Measurements from ENCODE around the gene RSPH1.
"Not testable (repeated sequence)": the region's sequence is repeated elsewhere in the genome, so short reads cannot be mapped to it uniquely, and the experiment has no call there.

RSPH1 gene

DNA sequence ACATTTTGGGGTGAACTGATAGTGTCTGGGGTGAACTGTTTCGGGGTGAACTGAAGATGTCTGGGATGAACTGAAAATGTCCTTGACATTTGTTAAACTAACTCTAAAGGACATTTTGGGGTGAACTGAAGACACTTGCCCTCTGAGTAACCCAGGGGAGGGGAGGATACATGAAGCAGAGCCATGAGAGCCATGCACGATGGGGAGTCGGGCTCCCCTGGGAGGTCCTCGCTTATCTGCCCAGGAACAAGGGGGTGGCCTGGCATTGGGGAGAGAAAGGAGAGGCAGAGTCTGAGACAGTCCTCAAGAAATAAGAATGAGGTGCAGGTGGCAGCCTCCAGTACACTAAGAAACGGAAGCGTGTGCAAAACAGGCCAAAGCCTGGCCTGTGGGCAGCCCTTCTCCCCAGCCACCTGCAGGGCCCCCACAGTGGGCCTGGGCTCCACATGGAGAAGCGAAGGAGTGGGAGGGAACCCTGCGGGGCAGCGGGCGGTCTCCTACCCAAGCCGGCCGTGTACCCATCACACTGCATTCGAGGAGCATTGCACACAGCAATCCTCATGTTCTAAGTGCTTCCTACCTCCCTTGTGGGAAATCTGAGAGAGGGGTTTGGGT, 24.2 kb downstream of the RSPH1 start:
- CTCF ChIA-PET: no interaction called here
- TF ChIP-seq, protein P1, sequence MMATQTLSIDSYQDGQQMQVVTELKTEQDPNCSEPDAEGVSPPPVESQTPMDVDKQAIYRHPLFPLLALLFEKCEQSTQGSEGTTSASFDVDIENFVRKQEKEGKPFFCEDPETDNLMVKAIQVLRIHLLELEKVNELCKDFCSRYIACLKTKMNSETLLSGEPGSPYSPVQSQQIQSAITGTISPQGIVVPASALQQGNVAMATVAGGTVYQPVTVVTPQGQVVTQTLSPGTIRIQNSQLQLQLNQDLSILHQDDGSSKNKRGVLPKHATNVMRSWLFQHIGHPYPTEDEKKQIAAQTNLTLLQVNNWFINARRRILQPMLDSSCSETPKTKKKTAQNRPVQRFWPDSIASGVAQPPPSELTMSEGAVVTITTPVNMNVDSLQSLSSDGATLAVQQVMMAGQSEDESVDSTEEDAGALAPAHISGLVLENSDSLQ (IDR thresholded peaks at IDR 0.05): no peak
- TF ChIP-seq FOXA1 (IDR thresholded peaks at IDR 0.05): no peak
- no peak for TF ChIP-seq SP1 (IDR thresholded peaks at IDR 0.05)
- TF ChIP-seq SUZ12 (IDR thresholded peaks at IDR 0.05): no peak
- TF ChIP-seq ELF4 (IDR thresholded peaks at IDR 0.05): no peak
- TF ChIP-seq FOXM1 (IDR thresholded peaks at IDR 0.05; ENCODE audit: borderline replicate concordance): no peak
- TF ChIP-seq HDGF (IDR thresholded peaks at IDR 0.05; ENCODE audit: borderline replicate concordance): no peak
- TF ChIP-seq ARNT (IDR thresholded peaks at IDR 0.05): no peak
- TF ChIP-seq TARDBP (IDR thresholded peaks at IDR 0.05): no peak
- no peak for TF ChIP-seq FOXK2 (IDR thresholded peaks at IDR 0.05)
- TF ChIP-seq L3MBTL2 (conservative IDR thresholded peaks at IDR 0.05): no peak
- TF ChIP-seq NFRKB (IDR thresholded peaks at IDR 0.05): no peak
- no peak for TF ChIP-seq CTBP1 (IDR thresholded peaks at IDR 0.05; ENCODE audit: borderline replicate concordance)
- no peak for TF ChIP-seq BHLHE40 (IDR thresholded peaks at IDR 0.05; ENCODE audit: borderline replicate concordance)
- no peak for TF ChIP-seq LEF1 (IDR thresholded peaks at IDR 0.05; ENCODE audit: borderline replicate concordance)
- TF ChIP-seq ZNF384 (IDR thresholded peaks at IDR 0.05): no peak
- POLR2A ChIA-PET: no interaction called here

DNA sequence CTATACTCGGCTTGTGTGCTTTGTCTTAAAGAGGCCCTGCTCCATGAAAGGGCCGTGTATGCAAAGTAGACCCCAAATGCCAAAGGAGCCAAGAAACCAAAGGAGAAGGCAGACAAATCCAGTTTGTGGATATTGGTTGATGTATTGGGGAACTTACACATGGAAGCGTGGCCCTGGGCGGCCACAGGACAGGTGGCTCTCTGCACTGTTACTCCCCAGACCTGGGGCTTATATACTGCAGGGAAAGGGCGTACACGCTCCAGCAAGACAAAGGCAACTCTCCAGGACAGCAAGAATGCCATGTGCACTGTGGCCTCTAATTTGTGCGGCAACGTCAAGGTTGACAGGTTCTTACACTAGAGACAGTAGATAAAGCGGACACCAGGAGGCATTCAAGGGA, 24.8 kb downstream of the RSPH1 start:
- TF ChIP-seq ZNF384 (IDR thresholded peaks at IDR 0.05) (no peak), FOXA1 (IDR thresholded peaks at IDR 0.05) (no peak), ELF4 (IDR thresholded peaks at IDR 0.05) (no peak), BHLHE40 (IDR thresholded peaks at IDR 0.05; ENCODE audit: borderline replicate concordance) (no peak), SP1 (IDR thresholded peaks at IDR 0.05) (no peak), FOXM1 (IDR thresholded peaks at IDR 0.05; ENCODE audit: borderline replicate concordance) (no peak), HDGF (IDR thresholded peaks at IDR 0.05; ENCODE audit: borderline replicate concordance) (no peak), LEF1 (IDR thresholded peaks at IDR 0.05; ENCODE audit: borderline replicate concordance) (no peak), L3MBTL2 (conservative IDR thresholded peaks at IDR 0.05) (no peak), NFRKB (IDR thresholded peaks at IDR 0.05) (no peak), TARDBP (IDR thresholded peaks at IDR 0.05) (no peak), FOXK2 (IDR thresholded peaks at IDR 0.05) (no peak), ARNT (IDR thresholded peaks at IDR 0.05) (no peak), SUZ12 (IDR thresholded peaks at IDR 0.05) (no peak), CTBP1 (IDR thresholded peaks at IDR 0.05; ENCODE audit: borderline replicate concordance) (no peak)
- TF ChIP-seq, protein P1 (IDR thresholded peaks at IDR 0.05): no peak
- POLR2A ChIA-PET: no interaction called here
- CTCF ChIA-PET: no interaction called here
- DNase-seq (ENCODE audit: extremely low spot score): no peak

More for the DNA sequence above, 24.2 kb downstream of the RSPH1 start:
- no peak for DNase-seq (ENCODE audit: extremely low spot score)

DNA sequence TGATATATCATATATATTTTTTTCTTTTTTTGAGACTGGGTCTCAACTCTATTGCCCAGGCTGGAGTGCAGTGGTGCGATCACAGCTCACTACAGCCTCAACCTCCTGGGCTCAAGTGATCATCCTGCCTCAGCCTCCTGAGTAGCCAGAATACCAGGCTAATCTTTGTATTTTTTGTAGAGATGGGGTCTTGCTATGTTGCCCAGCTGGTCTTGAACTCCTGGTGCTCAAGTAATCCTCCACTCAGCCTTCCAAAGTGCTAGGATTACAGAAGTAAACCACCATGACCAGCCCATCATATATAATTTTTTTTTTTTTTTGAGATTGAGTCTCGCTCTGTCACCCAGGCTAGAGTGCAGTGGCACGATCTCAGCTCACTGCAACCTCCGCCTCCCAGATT, 26.3 kb downstream of the RSPH1 start:
- DNase-seq (ENCODE audit: extremely low spot score); POLR2A ChIA-PET; CTCF ChIA-PET: not testable (repeated sequence)

DNA sequence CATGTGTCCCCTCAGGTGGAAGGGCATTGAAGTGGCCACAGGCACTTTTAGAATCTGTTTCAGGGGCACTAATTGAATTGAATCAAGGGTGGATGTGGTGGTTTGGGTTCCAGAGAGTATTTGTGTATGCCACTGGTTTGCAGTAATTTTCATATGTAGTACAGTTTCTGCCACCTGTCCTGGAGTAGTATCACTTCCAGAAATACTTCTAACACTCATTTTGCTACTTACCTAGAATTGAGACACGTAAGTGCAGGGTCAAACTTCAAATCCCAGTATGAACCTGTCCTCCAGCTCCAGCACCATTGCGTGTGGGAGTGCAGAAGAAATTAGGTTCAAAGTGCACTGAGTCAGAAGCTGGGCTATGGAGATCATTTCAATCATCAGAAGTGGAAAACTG, 26.8 kb downstream of the RSPH1 start:
- no peak for DNase-seq (ENCODE audit: extremely low spot score)
- TF ChIP-seq ARNT (IDR thresholded peaks at IDR 0.05) (no peak), CTBP1 (IDR thresholded peaks at IDR 0.05; ENCODE audit: borderline replicate concordance) (no peak), ELF4 (IDR thresholded peaks at IDR 0.05) (no peak), FOXM1 (IDR thresholded peaks at IDR 0.05; ENCODE audit: borderline replicate concordance) (no peak), FOXK2 (IDR thresholded peaks at IDR 0.05) (no peak), SP1 (IDR thresholded peaks at IDR 0.05) (no peak), NFRKB (IDR thresholded peaks at IDR 0.05) (no peak), LEF1 (IDR thresholded peaks at IDR 0.05; ENCODE audit: borderline replicate concordance) (no peak), L3MBTL2 (conservative IDR thresholded peaks at IDR 0.05) (no peak)
- ChIA-PET POLR2A (no interaction called here), CTCF (no interaction called here)

DNA sequence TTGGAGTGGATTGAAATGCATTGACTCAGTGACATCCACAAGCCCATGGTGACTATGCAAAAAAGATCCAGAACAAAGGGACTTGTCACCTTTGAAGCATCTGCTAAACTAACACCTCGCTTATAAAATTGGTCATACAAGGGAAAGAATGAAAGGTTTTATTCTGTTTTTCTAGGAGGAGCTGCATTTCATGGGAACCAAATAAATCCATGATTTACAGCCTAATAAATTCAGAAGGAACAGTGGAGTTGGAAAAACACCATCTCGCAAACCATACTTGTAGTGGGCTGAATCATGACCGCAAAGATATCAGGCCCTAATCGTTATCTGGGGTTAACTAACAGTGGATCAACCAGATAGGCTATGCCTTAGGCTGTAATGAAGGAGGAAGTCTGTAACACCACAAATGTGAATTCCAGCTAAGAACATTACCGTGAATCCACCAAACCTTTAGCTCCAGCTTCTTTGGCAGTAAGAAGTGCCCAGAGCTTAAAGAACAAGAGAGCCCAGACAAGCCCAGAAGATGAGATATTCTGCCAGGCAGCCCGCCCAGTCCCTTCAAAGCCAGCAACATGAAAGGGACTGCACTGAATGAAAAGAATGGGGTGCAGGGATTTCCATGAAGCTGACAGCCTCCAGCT, 27.4 kb downstream of the RSPH1 start:
- ChIA-PET CTCF (interaction anchor here (1.6 kb wide), 1 partner anchor 114 kb away, joined by 4 read pairs; no protein-coding TSS in a partner anchor), POLR2A (no interaction called here)
- TF ChIP-seq TARDBP (IDR thresholded peaks at IDR 0.05): no peak
- TF ChIP-seq NFRKB (IDR thresholded peaks at IDR 0.05): no peak
- TF ChIP-seq CTBP1 (IDR thresholded peaks at IDR 0.05; ENCODE audit: borderline replicate concordance): no peak
- TF ChIP-seq, protein P1 (IDR thresholded peaks at IDR 0.05): peak; percentile 77
- no peak for TF ChIP-seq SP1 (IDR thresholded peaks at IDR 0.05)
- DNase-seq (ENCODE audit: extremely low spot score): no peak

DNA sequence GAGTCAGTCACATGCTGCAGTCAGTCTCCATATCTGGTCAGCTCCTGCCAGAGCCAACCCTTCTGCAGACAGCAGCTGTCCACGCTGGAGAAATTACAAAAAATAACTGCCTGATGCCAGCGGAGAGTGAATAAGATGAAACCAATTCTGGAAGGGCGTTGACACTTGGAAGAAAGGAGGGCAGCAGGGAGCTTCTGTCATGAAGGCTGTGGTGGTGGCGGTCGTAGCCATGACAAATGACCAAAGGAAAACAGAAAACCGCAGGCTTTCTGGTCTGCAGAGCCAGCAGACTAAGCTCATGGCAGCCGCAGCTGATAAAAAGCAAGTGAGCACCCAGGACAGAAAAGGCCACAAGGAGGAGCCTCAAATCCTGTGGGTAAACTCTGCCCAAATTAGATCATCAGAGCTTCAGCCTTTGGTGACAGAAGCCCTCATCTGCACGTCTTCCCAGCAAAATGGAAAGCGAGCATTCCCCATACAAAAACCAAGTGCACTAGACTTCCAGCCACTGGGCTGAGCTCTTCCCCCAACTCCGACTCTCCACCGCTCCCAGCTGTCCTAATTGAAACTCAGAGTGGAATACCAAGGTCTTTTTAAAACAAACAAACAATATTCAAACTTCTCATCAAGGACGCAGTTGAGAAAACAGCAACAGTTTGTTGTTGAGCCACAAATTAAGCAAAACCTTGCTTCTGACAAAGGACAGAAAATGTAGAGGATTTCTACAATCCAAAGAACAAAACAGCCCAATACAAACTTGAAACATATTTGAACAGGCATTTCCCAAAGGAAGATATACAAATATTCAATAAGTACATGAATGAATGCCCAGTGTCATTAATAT, 28.7 kb downstream of the RSPH1 start:
- CTCF ChIA-PET: interaction anchor here (0.6 to 1.6 kb wide), 8 partner anchors 20 to 360 kb away, joined by 3 to 5 read pairs (median 3); no protein-coding TSS in a partner anchor
- DNase-seq (ENCODE audit: extremely low spot score): peak; percentile 43
- TF ChIP-seq HDGF (IDR thresholded peaks at IDR 0.05; ENCODE audit: borderline replicate concordance) (no peak), NFRKB (IDR thresholded peaks at IDR 0.05) (no peak), SUZ12 (IDR thresholded peaks at IDR 0.05) (no peak), TARDBP (IDR thresholded peaks at IDR 0.05) (no peak), FOXA1 (IDR thresholded peaks at IDR 0.05) (no peak)
- POLR2A ChIA-PET: no interaction called here

All from HEK293T (cell line).